RPMI8226 (cell line): ENCODE data around the gene RAET1E.
A peak's percentile ranks its signal among the peaks of the same experiment; 100 is the strongest.
"Not testable (repeated sequence)": the region's sequence is repeated elsewhere in the genome, so short reads cannot be mapped to it uniquely, and the experiment has no call there.

ENCODE experiments used
- DNase-seq: peaks from one replicate; pipeline ENCODE4 v3.0.0-alpha.2; 2015

Gene RAET1E

DNA sequence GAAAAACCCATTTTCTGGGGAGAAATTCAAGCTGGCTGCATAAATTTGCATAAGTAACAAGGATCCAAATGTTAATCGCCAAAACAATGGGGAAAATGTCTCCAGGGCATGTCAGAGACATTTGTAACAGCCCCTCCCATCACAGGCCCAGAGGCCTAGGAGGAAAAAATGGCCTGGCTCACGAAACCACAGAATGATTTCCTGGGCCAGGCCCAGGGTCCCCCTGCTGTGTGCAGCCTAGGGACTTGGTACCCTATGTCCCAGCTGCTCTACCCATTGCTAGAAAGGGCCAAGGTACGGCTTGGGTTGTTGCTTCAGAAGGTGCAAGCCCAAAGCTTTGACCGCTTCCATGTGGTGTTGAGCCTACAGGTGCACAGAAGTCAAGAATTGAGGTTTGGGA lies 10.6 kb upstream of the RAET1E start:
- not testable (repeated sequence) for DNase-seq

DNA sequence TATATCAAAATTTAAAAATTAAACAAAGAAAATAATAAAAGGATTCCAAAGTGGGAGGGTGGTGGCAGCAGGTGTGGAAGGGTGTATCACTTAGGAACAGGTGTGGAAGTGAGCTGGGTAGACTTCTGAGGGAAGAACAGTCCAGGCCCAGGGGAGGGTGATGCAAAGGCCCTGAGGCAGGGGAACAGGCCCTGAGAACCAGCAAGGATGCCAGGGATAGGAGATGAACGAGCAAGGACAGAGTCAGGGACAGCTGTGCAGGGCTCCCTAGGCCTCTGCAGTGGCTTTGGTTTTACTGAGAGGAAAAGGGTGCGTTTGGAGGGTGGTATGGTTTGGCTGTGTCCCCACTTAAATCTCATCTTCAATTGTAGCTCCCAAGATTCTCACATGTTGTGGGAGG lies 9.4 kb upstream of the RAET1E start:
- no peak for DNase-seq

DNA sequence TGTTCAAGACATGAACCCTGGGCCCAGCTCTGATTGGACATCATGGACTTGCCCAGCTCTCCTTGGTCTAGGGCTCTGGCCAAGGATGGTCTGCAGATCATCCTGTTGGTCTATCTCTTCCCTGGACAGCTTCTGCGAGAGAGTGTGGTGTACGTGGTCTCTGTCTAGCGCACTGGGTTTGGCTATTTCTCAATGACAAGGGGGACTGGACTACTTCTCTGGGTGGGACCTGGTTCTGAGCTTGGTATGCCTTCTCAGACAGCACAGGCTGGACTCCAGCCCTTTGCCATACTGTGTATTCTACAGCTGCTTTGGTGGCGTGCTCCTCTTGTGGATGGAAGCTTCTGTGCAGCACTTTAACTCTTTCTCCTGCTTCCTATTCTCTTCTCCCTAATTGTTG lies 8.5 kb upstream of the RAET1E start:
- DNase-seq, result no peak

DNA sequence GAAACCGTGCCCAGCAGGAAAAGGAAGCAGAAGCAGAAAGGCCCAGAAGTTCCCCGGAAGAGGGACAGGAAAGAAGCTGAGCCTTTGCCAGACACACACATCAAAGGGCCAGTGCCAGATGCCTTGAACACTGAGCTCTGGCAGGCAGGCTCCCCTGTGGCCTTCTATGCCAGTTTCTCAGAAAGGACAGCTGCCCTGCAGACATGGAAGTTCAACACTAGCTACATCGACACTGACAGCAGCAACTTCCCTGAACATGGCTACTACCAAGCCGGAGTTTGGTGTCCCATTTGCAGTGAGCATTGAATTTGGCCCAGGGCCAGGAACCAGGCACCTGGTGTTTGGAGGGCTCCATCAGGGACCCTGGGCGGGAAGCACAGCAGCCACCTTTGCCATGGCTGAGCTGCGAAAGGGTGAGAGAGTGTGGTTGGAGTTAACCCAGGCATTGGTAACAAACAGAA lies 8.0 kb upstream of the RAET1E start:
- DNase-seq, result no peak

DNA sequence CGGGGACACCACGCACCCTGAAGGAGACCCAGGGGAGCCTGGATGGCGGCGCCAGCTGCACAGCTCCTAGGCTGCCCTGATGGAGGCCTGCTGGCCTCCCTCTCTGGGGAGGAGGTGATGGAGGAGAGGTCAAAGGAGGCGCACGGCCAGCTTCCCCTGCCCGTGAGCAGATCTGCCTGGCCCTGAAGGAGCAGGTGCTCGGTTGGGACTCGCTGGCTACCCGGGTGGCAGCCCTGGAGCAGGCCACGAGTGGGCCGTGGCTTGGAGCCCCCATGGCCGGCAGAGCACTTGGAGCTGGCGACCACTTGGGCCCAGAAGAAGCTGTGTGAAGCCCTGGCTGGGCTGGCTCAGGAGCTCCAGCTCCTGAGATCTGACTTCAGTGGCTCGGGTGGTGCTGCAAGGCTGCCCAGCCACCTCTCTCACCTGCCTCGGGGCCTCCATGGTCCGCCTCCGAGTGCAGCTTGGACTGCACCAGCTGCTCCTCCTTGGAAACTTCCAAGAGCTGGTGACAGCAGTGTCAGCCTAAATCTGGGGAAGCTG lies 7.5 kb upstream of the RAET1E start:
- DNase-seq, result no peak

DNA sequence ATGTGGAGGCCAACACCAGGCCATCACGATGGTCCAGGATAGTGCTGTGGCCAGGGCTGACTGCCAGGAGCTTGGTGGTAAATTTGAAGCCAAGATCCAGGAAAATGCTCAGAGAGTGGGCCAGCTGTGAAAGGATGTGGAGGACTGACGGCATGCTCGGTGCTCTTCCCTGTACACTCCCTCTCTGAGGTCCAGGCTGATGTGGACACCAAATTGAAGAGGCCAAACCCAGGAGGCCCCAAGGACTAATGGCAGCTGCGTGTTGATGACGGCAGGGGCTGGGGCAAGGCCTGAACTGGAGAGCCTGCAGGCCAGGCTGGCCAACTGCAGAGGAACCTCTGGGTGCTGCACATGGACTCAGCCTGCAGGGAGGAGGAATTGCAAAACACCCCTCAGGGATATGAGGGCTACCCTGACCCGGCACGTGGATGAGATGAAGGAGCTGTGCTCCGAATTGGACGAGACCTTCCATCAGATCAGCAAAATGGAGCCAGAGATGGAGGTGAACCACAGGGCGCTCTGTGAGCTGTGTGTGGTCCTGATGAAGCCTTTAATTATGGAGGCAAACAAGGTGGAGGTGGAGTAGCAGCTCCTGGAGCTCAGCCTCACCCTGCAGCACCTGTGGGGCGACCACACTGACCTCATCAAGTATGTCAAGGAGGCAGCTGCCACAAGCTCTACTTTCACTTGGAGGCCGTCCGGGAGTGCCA lies 6.9 kb upstream of the RAET1E start:
- DNase-seq, result peak; percentile 46

DNA sequence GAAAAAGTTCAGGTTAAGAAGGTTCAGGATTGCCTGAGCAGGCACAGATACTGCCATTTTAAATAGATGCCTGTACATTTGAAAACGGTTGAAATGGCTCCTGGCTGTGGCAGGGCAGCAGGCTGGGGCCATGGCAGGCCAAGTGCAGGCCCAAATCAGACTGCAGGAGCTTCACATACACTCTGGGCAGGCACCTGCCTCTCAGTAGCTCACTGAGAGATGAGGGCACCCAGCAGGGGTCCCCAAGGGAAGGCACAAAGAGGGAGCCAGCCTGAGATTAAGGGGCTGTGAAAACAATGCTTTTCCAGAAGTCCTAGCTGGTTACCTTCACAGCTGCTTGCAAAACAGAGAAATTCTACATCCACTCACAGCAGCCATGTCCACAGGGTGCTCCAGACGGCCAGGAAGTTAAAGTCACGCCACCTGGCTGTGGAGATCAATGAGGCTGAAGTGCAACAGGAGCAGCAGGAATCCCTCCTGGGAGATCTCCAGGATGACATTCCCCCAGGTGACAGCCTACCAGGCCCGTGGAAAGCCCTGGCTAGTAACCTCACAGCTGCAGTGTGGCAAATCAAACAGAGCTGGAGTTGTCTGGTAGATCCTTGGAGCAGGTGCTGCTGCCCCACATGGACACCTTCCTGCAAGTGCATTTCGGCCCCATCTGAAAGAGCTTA lies 6.2 kb upstream of the RAET1E start:
- DNase-seq, result no peak

DNA sequence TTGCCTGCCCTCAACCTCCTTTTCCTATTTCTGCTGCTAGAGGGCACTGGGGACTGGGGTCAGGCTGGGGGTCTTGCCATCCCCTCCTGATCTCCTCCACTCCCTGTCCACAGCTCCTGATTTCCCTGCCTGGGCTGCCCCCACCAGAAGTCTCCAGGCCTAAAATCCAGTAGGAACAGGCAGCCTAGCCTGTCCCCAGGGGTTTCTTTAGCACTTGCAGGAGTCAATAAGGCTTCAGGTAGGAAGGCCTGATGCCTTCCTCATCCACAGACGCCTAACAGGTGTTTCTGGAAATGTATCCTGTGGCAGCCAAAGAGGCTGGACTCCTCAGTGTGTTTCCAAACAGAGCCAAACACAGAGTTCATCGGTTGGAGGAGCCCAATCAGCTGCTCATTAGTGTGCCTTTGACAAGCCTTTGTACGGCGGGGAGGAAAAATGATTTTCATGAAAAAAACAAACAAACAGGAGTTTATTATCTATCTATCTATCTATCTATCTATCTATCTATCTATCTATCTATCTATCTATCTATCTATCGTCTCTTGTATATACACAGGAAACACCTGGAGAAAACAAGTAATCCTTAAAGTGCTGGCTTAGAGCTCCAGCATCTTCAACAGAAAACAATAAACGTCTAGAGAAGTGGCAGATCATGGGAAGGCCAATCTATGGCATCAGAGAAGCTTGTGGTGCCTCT lies 3.7 kb upstream of the RAET1E start:
- DNase-seq, result no peak

DNA sequence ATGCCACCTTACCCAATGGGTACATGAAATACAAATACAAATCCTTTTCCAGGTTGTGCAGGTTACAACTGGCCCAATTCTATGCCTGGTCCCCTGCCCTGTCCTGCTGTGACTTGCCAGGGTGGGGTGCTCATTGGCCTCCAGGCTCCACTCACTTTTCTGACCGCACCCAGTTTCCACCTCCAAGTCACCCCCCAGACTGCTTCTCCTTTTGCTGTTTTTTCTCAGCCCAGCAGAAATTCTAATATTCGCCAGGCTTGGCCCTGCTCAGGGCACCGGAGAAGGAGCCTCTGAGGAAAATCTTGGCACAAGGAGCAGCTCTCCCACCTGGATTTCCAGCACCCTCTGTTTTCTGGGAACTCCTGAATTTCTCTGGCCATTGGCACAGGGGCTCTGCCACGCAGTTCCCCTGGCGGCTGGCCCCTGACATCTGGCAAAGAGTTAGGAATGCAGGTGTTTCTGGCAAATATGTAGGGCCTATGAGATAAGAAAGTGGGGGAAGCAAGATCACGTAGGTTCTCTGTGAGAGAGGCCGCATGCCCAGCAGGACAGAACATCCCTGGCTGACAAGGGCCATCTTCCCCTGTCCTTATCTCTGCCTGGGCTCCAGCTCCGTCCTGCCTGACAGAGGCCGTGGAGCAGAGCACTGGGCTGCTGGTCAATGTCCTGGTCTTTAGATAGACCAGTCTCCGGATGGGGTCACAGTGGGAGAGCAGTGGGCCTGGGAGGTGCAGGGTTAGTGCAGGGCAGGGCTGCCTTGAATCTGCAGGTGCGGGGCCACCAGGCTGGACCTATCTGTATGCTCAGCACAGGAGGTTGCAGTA lies 2.9 kb upstream of the RAET1E start:
- no peak for DNase-seq

DNA sequence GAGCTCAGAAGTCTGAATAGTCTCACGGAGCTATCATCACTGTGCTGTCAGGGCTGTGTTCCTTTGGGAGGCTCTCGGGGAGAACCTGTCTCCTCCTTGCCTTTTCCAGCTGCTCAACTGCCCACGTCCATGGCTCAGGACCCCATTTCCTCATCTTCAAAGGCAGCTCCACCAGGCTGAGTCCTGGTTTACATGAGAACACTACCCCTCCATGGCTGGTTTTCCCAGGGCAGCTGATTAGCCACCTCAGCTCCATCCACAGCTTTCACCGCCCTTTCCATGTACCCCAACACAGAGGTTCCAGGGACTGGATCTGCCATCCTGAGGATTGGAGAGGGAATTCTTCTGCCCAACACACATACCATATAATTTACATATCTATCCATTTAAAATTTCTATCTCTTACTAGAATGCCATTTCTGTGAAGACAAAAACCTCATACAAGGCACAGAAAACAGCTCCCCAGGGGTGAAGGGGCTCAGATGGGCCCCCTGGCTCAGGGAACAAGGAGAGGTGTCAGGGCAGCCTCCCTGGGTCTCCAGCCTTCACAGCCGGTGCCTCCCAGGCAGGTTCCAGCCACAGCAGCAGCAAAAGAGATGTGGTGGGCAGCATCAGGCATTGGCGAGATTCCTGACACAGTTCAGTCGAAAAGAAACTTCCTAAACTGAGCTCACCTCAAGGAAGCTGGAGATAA lies 2.2 kb upstream of the RAET1E start:
- DNase-seq, result no peak

DNA sequence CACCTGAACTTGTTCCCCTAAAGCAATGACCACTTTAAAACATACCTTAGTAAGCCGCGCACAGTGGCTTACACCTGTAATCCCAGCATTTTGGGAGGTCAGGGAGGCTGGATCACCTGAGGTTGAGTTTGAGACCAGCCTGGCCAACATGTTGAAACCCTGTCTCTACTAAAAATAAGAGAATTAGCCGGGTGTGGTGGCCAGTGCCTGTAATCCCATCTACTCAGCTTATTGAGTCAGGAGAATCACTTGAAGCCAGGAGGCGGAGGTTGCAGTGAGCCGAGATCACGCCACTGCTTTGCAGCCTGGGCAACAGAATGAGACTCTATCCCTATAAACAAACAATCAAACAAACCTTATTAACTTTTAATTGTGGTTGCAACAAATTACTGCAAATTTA lies 1.6 kb upstream of the RAET1E start:
- DNase-seq, result no peak

DNA sequence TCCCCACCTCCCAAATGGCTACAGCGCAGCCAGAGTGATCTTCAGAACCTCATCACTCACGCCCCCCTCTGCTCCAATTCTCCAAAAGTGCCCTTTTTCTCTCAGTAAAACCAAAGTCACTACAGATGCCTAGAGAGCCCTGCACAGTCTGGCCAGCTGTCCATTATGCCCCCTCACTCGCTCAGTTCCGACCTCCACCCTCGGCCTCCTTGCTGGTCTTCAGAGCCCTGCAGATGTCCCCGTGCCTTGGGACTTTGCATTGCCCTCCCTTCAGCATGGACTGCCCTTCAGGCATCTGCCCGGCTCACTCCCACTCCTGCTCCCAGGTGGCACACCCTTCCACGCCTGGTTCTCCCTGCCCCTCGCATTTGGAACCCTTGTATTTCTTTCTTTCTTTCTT lies 1.1 kb upstream of the RAET1E start:
- no peak for DNase-seq

DNA sequence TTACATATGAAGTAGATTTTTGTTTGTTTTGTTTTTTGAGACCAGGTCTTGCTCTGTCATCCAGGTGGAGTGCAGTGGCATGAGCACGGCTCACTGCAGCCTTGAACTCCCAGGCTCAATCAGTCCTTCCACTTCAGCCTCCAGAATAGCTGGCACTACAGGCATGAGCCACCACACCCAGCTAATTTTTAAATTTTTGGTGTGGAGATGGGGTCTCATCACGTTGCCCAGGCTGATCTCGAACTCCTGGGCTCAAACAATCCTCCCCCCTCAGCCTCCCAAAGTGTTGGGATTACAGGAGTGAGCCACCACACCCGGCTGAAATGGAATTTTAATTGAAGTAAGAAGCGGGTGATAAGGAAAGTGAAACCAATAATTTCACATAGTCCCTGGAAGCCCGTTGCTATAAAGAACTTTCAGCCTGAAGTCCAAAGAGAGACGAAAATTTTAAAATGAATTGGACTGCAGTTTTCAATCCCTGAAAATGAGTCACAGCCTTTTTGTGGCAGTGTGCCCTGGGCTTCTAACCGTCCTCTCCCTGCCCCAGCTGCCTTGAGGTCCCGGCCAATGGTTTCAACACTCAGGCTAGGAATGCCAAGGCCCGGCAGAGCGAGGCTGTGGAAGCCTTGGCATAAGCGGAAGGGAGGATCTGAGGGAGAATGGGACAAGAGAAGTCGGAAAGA lies 757 bp downstream of the RAET1E start:
- DNase-seq, result peak; percentile 28

DNA sequence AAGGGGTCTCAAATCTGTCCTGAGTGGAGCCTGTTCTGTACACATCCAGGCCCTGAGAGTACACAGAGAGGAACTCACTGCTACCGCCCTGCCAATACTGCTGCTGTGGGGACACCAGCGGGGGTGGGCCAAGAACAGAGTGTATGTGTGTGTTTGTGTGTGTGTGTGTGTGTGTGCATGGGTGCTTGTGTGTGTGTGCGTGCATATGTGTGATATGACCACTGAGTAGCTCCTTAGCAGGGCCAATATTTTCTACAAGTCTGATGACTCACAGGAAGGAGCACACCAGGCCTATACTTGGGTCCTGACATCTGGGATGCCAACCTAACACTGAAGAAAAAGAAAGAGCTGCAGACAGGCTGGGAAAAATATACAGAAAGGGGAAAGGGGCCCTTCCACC lies 1.4 kb downstream of the RAET1E start:
- no peak for DNase-seq

DNA sequence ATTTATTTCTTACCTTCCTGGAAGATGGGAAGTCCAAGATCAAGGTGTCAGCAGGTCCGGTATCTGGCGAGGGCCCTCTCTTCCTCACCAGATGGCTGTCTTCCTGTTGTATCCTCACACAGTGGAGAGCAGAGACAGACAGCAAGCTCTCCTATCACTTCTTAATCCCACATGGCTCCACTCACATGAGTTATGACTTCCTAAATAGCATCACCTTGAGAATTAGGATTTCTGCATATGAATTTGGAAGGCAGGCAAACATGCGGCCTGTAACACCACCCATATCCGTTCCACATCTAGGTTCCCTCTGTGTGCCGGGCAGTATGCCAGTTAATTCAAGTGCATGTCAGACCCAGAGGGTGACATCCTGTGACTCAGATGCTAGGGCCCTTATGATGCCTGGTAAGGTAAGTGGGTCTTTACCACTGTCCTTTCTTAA lies 2.1 kb downstream of the RAET1E start:
- peak; percentile 81 for DNase-seq

DNA sequence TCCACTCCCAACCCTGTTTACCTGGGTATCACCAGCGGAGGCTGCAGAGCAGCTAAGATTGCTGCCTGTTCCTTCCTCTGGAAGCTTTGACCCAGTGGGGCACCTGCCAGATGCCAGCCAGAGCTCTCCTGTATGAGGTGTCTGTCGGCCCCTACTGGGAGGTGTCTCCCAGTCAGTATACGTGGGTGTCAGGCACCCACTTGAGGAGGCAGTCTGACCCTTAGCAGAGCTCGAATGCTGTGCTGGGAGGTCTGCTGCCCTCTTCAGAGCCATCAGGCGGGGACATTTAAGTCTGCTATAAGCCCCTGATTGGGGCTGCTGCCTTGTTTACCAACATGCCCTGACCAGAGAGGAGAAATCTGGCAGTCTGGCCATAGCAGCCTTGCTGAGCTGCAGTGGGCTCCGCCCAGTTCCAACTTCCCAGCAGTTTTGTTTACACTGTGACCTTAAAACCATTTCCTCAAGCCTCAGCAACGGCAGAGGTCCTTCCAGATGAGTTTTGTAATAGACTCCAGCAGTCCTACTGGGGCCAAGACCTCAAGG lies 2.8 kb downstream of the RAET1E start:
- DNase-seq, result no peak

DNA sequence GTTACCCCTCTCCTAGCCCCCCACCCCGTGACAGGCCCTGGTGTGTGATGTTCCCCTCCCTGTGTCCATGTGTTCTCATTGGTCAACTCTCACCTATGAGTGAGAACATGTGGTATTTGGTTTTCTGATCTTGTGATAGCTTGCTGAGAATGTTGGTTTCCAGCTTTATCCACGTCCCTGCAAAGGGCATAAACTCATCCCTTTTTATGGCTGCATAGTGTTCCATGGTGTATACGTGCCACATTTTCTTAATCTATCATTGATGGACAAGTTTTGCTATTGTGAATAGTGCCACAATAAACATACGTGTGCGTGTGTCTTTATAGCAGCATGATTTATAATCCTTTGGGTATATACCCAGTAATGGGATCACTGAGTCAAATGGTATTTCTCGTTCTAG lies 6.0 kb downstream of the RAET1E start:
- not testable (repeated sequence) for DNase-seq

DNA sequence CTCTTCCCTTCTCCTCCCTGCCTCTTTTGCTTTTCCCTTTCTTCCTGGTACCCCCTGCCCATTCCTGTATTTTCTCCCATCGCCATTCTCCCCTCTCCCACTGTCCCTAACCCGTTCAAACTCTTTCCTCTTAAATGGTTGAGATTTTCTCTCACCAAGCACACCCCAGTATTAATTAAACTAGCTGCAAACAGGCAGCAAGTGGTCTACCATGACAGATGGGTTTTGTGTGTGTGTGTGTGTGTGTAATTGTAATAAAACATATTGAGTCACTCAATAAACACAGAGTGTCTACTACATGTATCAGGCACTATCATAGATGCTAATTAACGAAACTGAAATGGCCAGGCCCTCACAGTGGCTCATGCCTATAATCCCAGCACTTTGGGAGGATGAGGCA lies 6.7 kb downstream of the RAET1E start:
- DNase-seq, result no peak

DNA sequence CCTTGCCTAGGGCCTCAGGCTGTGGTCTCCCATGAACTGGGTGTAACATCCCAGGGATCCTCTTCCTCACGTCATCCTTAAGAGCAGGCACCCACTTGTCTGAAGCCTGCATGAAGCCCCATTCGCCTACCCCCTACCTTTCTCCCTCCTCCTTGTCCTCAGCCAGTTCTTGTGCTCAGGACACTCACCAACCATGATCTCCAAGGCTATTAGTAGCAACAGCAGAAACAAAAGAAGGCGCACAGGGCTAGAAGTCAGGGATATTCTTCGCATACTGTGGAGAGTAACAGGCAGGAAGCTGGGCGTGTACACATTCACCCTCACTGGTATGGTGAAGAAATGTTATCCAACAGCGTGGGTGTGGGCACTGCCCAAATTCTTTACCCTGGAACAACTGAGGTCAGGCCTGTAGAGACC lies 7.3 kb downstream of the RAET1E start:
- no peak for DNase-seq

DNA sequence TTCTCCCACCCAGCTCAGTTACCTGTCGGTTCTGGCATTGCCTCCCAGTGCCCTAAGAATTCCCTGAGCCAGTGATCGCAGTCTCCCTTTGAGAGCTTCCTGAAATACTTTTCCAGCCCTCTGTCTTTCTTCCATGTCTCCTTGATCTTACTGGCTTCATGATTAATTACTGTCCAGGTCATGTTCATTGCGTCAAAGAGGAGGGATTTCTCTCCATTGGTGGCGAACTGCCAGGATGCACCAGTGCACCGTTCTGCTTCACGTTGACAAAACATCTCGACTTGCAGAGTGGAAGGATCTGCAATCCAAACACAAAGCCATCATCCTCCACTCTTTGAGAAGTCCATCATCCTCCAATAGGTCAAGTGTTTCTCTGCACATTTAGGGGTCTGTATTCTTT lies 8.6 kb downstream of the RAET1E start:
- DNase-seq, result no peak

DNA sequence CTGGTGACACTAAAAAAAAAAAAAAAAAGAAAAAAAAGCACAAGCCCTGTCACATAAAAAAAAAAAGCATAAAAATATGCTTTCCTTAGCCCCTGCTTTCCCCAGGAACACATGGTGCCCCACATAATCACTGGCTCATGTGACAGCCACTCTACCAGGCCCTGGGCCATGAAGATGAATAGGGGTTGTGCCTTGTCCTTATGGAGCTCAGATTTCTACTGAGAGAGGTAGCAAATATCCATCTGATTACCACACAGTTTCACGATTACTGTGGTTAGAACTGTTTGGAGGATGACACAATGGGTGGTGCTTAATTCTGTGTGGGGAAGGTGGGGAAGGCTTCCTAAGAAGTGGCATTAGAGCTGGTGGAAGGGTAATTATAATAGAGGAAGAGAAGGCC lies 9.3 kb downstream of the RAET1E start:
- DNase-seq, result no peak
